Measurements from ENCODE around the gene AEN. TPM values are rescaled to one million over a fixed set of nuclear protein-coding genes. Genes with fewer than 3 reads are reported as not detected.
"Not testable (repeated sequence)": the region's sequence is repeated elsewhere in the genome, so short reads cannot be mapped to it uniquely, and the experiment has no call there.

AEN gene
- total RNA-seq, 1 experiment from 2014 or later, result 71.1 TPM

- H3K4me3 ChIP-seq; DNase-seq; H3K9me3 ChIP-seq (replicated peaks); H3K27ac ChIP-seq; H3K4me1 ChIP-seq; H3K27me3 ChIP-seq: not testable (repeated sequence)
- H3K36me3 ChIP-seq, result peaks cover 55% of the 10 kb centered on the region
Observed at GRCh38 chr15:88632797-88633196, 11.7 kb downstream of the AEN start.

- peaks cover 38% of the 10 kb centered on the region for H3K36me3 ChIP-seq
- no peaks in the 10 kb centered on the region for H3K9me3 ChIP-seq (replicated peaks)
- peaks cover 12% of the 10 kb centered on the region for H3K4me1 ChIP-seq
- no peak for DNase-seq
- H3K4me3 ChIP-seq, result no peak overlapping the region
- H3K27ac ChIP-seq, result no peak overlapping the region
- no peaks in the 10 kb centered on the region for H3K27me3 ChIP-seq
Observed at GRCh38 chr15:88634449-88634848, 13.3 kb downstream of the AEN start.

- peaks cover 12% of the 10 kb centered on the region for H3K4me1 ChIP-seq
- no peak overlapping the region for H3K4me3 ChIP-seq
- no peaks in the 10 kb centered on the region for H3K9me3 ChIP-seq (replicated peaks)
- H3K36me3 ChIP-seq, result peaks cover 29% of the 10 kb centered on the region
- DNase-seq, result no peak
- no peaks in the 10 kb centered on the region for H3K27me3 ChIP-seq
- no peak overlapping the region for H3K27ac ChIP-seq
Observed at GRCh38 chr15:88635318-88635717, 14.2 kb downstream of the AEN start.

- H3K9me3 ChIP-seq (replicated peaks), result no peaks in the 10 kb centered on the region
- no peak for DNase-seq
- peaks cover 24% of the 10 kb centered on the region for H3K36me3 ChIP-seq
- no peak overlapping the region for H3K27ac ChIP-seq
- no peak overlapping the region for H3K4me3 ChIP-seq
- peaks cover 12% of the 10 kb centered on the region for H3K4me1 ChIP-seq
- H3K27me3 ChIP-seq, result no peaks in the 10 kb centered on the region
Observed at GRCh38 chr15:88636050-88636449, 14.9 kb downstream of the AEN start.

GRCh38 chr15:88636654-88637053 is 15.5 kb downstream of the AEN start:
- Histone ChIP-seq H3K4me3 (no peak overlapping the region), H3K27ac (no peak overlapping the region), H3K9me3 (replicated peaks) (no peaks in the 10 kb centered on the region), H3K4me1 (peaks cover 12% of the 10 kb centered on the region), H3K27me3 (no peaks in the 10 kb centered on the region), H3K36me3 (peaks cover 20% of the 10 kb centered on the region)
- peak in 1 of 2 experiments; percentile 30 for DNase-seq

GRCh38 chr15:88637436-88637835 is 16.3 kb downstream of the AEN start:
- H3K27me3 ChIP-seq, result no peaks in the 10 kb centered on the region

GRCh38 chr15:88637841-88638625 is 16.9 kb downstream of the AEN start:
- Histone ChIP-seq H3K27ac (peak overlapping the region; percentile 47), H3K27me3 (no peaks in the 10 kb centered on the region), H3K9me3 (replicated peaks) (no peaks in the 10 kb centered on the region), H3K36me3 (peaks cover 12% of the 10 kb centered on the region), H3K4me1 (peaks cover 12% of the 10 kb centered on the region), H3K4me3 (peak overlapping the region; percentile 42)
- DNase-seq, result no peak

More at GRCh38 chr15:88637436-88637835, 16.3 kb downstream of the AEN start:
- no peaks in the 10 kb centered on the region for H3K9me3 ChIP-seq (replicated peaks)
- H3K36me3 ChIP-seq, result peaks cover 16% of the 10 kb centered on the region
- no peak overlapping the region for H3K4me3 ChIP-seq
- H3K27ac ChIP-seq, result no peak overlapping the region
- peaks cover 12% of the 10 kb centered on the region for H3K4me1 ChIP-seq
- no peak for DNase-seq

- peak; percentile 93 to 94 for DNase-seq
- H3K27me3 ChIP-seq, result no peaks in the 10 kb centered on the region
- no peaks in the 10 kb centered on the region for H3K9me3 ChIP-seq (replicated peaks)
- peaks cover 12% of the 10 kb centered on the region for H3K4me1 ChIP-seq
- H3K36me3 ChIP-seq, result peaks cover 6% of the 10 kb centered on the region
- H3K27ac ChIP-seq, result peak within 1 kb of the TSS; percentile 47
- peak within 1 kb of the TSS; percentile 42 for H3K4me3 ChIP-seq
Observed at GRCh38 chr15:88638626-88639372, 17.7 kb downstream of the AEN start, which contains the start of gene ISG20. Gene ISG20 (plus strand): TSS chr15:88639016. CDS start chr15:88639367, 351 bp downstream.

GRCh38 chr15:88641959-88642452 is 20.9 kb downstream of the AEN start:
- Histone ChIP-seq H3K4me1 (peaks cover 12% of the 10 kb centered on the region), H3K27me3 (no peaks in the 10 kb centered on the region), H3K27ac (no peak overlapping the region), H3K9me3 (replicated peaks) (no peaks in the 10 kb centered on the region), H3K4me3 (no peak overlapping the region), H3K36me3 (no peaks in the 10 kb centered on the region)
- no peak for DNase-seq

- H3K4me3 ChIP-seq; H3K9me3 ChIP-seq (replicated peaks); H3K27ac ChIP-seq; H3K36me3 ChIP-seq; DNase-seq; H3K27me3 ChIP-seq: not testable (repeated sequence)
- peaks cover 12% of the 10 kb centered on the region for H3K4me1 ChIP-seq
Observed at GRCh38 chr15:88642514-88642913, 21.4 kb downstream of the AEN start.

- no peak overlapping the region for H3K27ac ChIP-seq
- no peak overlapping the region for H3K4me3 ChIP-seq
- H3K4me1 ChIP-seq, result no peaks in the 10 kb centered on the region; the same call in 1 of the 2 replicates
- no peak for DNase-seq
- H3K9me3 ChIP-seq (replicated peaks), result no peaks in the 10 kb centered on the region
- no peaks in the 10 kb centered on the region for H3K36me3 ChIP-seq
- no peaks in the 10 kb centered on the region for H3K27me3 ChIP-seq
Observed at GRCh38 chr15:88644741-88645140, 23.6 kb downstream of the AEN start.

- no peak overlapping the region for H3K27ac ChIP-seq
Observed at GRCh38 chr15:88645171-88646087, 24.3 kb downstream of the AEN start.

GRCh38 chr15:88646088-88646405 is 24.9 kb downstream of the AEN start:
- DNase-seq, result no peak
- no peaks in the 10 kb centered on the region for H3K9me3 ChIP-seq (replicated peaks)
- no peaks in the 10 kb centered on the region for H3K27me3 ChIP-seq
- H3K27ac ChIP-seq, result no peak overlapping the region
- no peaks in the 10 kb centered on the region for H3K4me1 ChIP-seq
- no peak overlapping the region for H3K4me3 ChIP-seq
- no peaks in the 10 kb centered on the region for H3K36me3 ChIP-seq

More at GRCh38 chr15:88645171-88646087, 24.3 kb downstream of the AEN start:
- Histone ChIP-seq H3K36me3 (no peaks in the 10 kb centered on the region), H3K4me3 (no peak overlapping the region), H3K27me3 (no peaks in the 10 kb centered on the region), H3K9me3 (replicated peaks) (no peaks in the 10 kb centered on the region), H3K4me1 (no peaks in the 10 kb centered on the region)
- no peak for DNase-seq

GRCh38 chr15:88646951-88647350 is 25.8 kb downstream of the AEN start:
- Histone ChIP-seq H3K4me3 (no peak overlapping the region), H3K27me3 (no peaks in the 10 kb centered on the region), H3K27ac (no peak overlapping the region), H3K9me3 (replicated peaks) (no peaks in the 10 kb centered on the region), H3K36me3 (no peaks in the 10 kb centered on the region), H3K4me1 (no peaks in the 10 kb centered on the region)
- no peak for DNase-seq

Data from SJCRH30 (cell line).